GM12878 (cell line): ENCODE measurements around the gene FKTN. TPM values are rescaled to one million over a fixed set of nuclear protein-coding genes. Genes with fewer than 3 reads are reported as not detected.

Source experiments
- ATAC-seq: fragments of 200-7000 bp; cut with Tn5 transposase; 3 replicates; pipeline ENCODE4 v1.9.1; 2020; ENCODE audit warnings: mild to moderate bottlenecking, moderate library complexity
- BruUV-seq: library from RNA; stranded (reverse); fragments of 400-500 nt; replicated peaks from 2 replicates; lab custom pipeline; 2021; lab: Mats Ljungman, UMichigan
- CTCF ChIA-PET: fragments of 300-600 bp; sonication (Branson Sonifier 250); formaldehyde crosslinking; extraction: SDS; loops from one replicate; lab custom pipeline; 2021; ENCODE audit warnings: inconsistent platforms; lab: Yijun Ruan, JAX
- POLR2A ChIA-PET: fragments of 350-600 bp; formaldehyde crosslinking; extraction: SDS; loops from one replicate; lab custom pipeline; 2021; ENCODE audit warnings: inconsistent platforms; lab: Charles Lee
- RAD21 ChIA-PET: fragments of 300-600 bp; sonication (Branson Sonifier 250); formaldehyde crosslinking; loops from one replicate; lab custom pipeline; 2023; ENCODE audit warnings: antibody characterized with exemption; ENCODE audit not compliant: unreplicated experiment; lab: Charles Lee
- SMC1A ChIA-PET: fragments of 300-600 bp; sonication (Branson Sonifier 250); formaldehyde crosslinking; loops from one replicate; lab custom pipeline; 2023; ENCODE audit not compliant: unreplicated experiment, uncharacterized antibody; lab: Charles Lee
- DNase-seq: peaks from one replicate; pipeline ENCODE4 v3.0.0-alpha.2; 2011; ENCODE audit warnings: low read depth, low spot score
- FAIRE-seq: peaks from 3 replicates; lab custom pipeline; 2011; peaks lifted over from hg19 to GRCh38; lab: Jason Lieb, UNC
- H2AFZ ChIP-seq: 2 replicates; pipeline ENCODE4 v1.6.0; 2011; ENCODE audit warnings: low read depth, low read length, control low read depth; ENCODE audit not compliant: control insufficient read depth
- H3K27ac ChIP-seq: 2 replicates; pipeline ENCODE4 v1.5.1; 2011; ENCODE audit warnings: control low read depth; ENCODE audit not compliant: control insufficient read depth, insufficient read depth
- H3K27me3 ChIP-seq, 2 experiments: replicated peaks in 1 of 2; 2 replicates each; pipeline versions ENCODE4 v1.6.0 to v1.6.1; 2011; ENCODE audit warnings: low read length in 1 of 2; ENCODE audit not compliant: control insufficient read depth in 2 of 2, insufficient read depth in 2 of 2
- H3K36me3 ChIP-seq, 2 experiments: 2 replicates each; pipeline ENCODE4 v1.5.1; 2011; ENCODE audit warnings: low read length in 1 of 2; ENCODE audit not compliant: control insufficient read depth in 2 of 2, insufficient read depth in 2 of 2
- H3K4me1 ChIP-seq: 2 replicates; pipeline ENCODE4 v1.6.1; 2011; ENCODE audit warnings: mild to moderate bottlenecking, low read length, moderate library complexity, mixed read lengths; ENCODE audit not compliant: control insufficient read depth, insufficient read depth
- H3K4me2 ChIP-seq: 2 replicates; pipeline ENCODE4 v1.6.0; 2011; ENCODE audit warnings: control low read depth; ENCODE audit not compliant: control insufficient read depth, insufficient read depth
- H3K4me3 ChIP-seq: fragments of 200-600 bp; sonication (generic); 2 replicates; pipeline ENCODE4 v1.5.1; 2016
- H3K79me2 ChIP-seq: 2 replicates; pipeline ENCODE4 v1.6.0; 2011; ENCODE audit warnings: low read length; ENCODE audit not compliant: control insufficient read depth, insufficient read depth
- H3K9ac ChIP-seq: 2 replicates; pipeline ENCODE4 v1.8.0; 2011; ENCODE audit warnings: low read length, control low read depth, mixed read lengths; ENCODE audit not compliant: control insufficient read depth, insufficient read depth
- H3K9me3 ChIP-seq: replicated peaks from 3 replicates; pipeline ENCODE4 v1.5.1; 2011; ENCODE audit warnings: mild to moderate bottlenecking, low read length; ENCODE audit not compliant: control insufficient read depth, insufficient read depth
- H4K20me1 ChIP-seq: 2 replicates; pipeline ENCODE4 v1.6.0; 2011; ENCODE audit not compliant: control insufficient read depth, insufficient read depth
- BRCA1 ChIP-seq: IDR thresholded peaks from 2 replicates; pipeline ENCODE4 v1.6.1; 2011; ENCODE audit warnings: low read depth, low read length, improper control_type of control experiment
- ESRRA ChIP-seq: IDR thresholded peaks from 2 replicates; pipeline ENCODE4 v1.6.1; 2012; ENCODE audit warnings: mild to moderate bottlenecking, low read length, improper control_type of control experiment
- JUNB ChIP-seq: IDR thresholded peaks from 2 replicates; pipeline ENCODE4 v1.6.1; 2016; ENCODE audit warnings: antibody characterized with exemption, mild to moderate bottlenecking
- MAX ChIP-seq: IDR thresholded peaks from 2 replicates; pipeline ENCODE4 v1.6.1; 2012; ENCODE audit warnings: low read depth, low read length, improper control_type of control experiment
- MYC ChIP-seq: IDR thresholded peaks from 2 replicates; pipeline ENCODE4 v1.6.1; 2011; ENCODE audit warnings: mild to moderate bottlenecking, low read length, moderate library complexity, inconsistent platforms; ENCODE audit not compliant: insufficient read depth, insufficient replicate concordance, insufficient read length, severe bottlenecking
- PAX8 ChIP-seq: fragments of 450-650 bp; IDR thresholded peaks from 2 replicates; pipeline ENCODE4 v1.6.1; 2017; ENCODE audit warnings: mild to moderate bottlenecking, moderate library complexity
- ZBED1 ChIP-seq: IDR thresholded peaks from 2 replicates; pipeline ENCODE4 v1.6.1; 2016; ENCODE audit warnings: borderline replicate concordance
- ZNF24 ChIP-seq: fragments of 450-650 bp; IDR thresholded peaks from 2 replicates; pipeline ENCODE4 v1.6.1; 2017; ENCODE audit warnings: antibody characterized with exemption, mild to moderate bottlenecking
- WGBS: methylation state at CpG from one replicate; pipeline ENCODE4 v1.1.6; 2016; ENCODE audit warnings: low lambda C conversion rate; ENCODE audit not compliant: insufficient replicate concordance, insufficient coverage; ENCODE audit errors: missing lambda C conversion rate; 5-methylcytosine and 5-hydroxymethylcytosine counted together
- in situ Hi-C: fragments of 300-500 bp; cut with MboI; formaldehyde crosslinking; loops from 9 replicates; pipeline ENCODE4 v1.14.3; 2018; ENCODE audit warnings: mixed read lengths
- intact Hi-C: fragments of 100-400 bp; cut with micrococcal nuclease; formaldehyde crosslinking; loops from one replicate; pipeline ENCODE4 v1.14.2; 2022; ENCODE audit not compliant: unreplicated experiment
- polyA plus RNA-seq, 11 experiments: library from polyadenylated mRNA; depleted of rRNA in 4 of 11; unstranded in 6 of 11; stranded (reverse) in 5 of 11; fragments of >200 nt; fragmentation: Nextera tagmentation in 4 of 11; fragmentation: Illumina TruSeq in 1 of 11; extraction: Ambion mirVana in 4 of 11; extraction: Trizol in 1 of 11; gene quantifications; 1 replicate in 1 of 11; 2 replicates in 10 of 11; pipeline versions ENCODE4 v1.2.1 to v1.2.3, GENCODE V29; 2011 to 2016; ENCODE audit warnings: inconsistent platforms in 2 of 11, missing spikeins in 2 of 11, low read depth in 1 of 11
- total RNA-seq, 4 experiments: library from RNA; depleted of rRNA in 3 of 4; stranded (reverse); fragments of >200 nt in 3 of 4; fragmentation: Illumina TruSeq in 1 of 4; extraction: Trizol in 1 of 4; gene quantifications; 2 replicates each; pipeline versions ENCODE4 v1.2.1 to v1.2.3, GENCODE V29; 2013 to 2021

Gene FKTN
- total and polyA plus RNA-seq, 10 of the 15 experiments (the other 5 are each of a cell fraction or from before 2014, with no cell fraction given), result 3.6 to 15.9 (median 10.6) TPM

- BruUV-seq, result no TSS peak
- Histone ChIP-seq H3K4me3 (no peak overlapping the region), H3K36me3 (no peaks in the 10 kb centered on the region), H3K4me2 (no peak overlapping the region), H2AFZ (no peak overlapping the region), H3K9ac (no peak overlapping the region), H3K79me2 (no peaks in the 10 kb centered on the region), H4K20me1 (no peaks in the 10 kb centered on the region), H3K4me1 (no peaks in the 10 kb centered on the region), H3K27me3 (no peaks in the 10 kb centered on the region), H3K27ac (no peak overlapping the region), H3K9me3 (no peaks in the 10 kb centered on the region; the same call in 2 of the 3 replicates)
- ChIA-PET CTCF (interaction anchor here (1.0 to 1.4 kb wide), 2 partner anchors 9 to 197 kb away, joined by 3 to 6 read pairs; no protein-coding TSS in a partner anchor), SMC1A (no interaction called here), RAD21 (no interaction called here), POLR2A (no interaction called here)
- intact Hi-C loops (no loop called here), in situ Hi-C loops (no loop called here)
- WGBS, result 83% methylated on average over 7 of the region's 7 CpGs
- ATAC-seq, result no peak
- no peak for TF ChIP-seq BRCA1
- TF ChIP-seq JUNB, result no peak
- no peak for TF ChIP-seq PAX8
- no peak for TF ChIP-seq ESRRA
- TF ChIP-seq MYC, result no peak
- no peak for DNase-seq
- FAIRE-seq, result no peak
Observed at GRCh38 chr9:105646879-105647594, 89.1 kb downstream of the FKTN start.

GRCh38 chr9:105647595-105648349 is 89.8 kb downstream of the FKTN start:
- no peak for FAIRE-seq
- CTCF ChIA-PET, result interaction anchor here (0.8 to 1.4 kb wide), 2 partner anchors 10 to 12 kb away, joined by 3 to 6 read pairs; no protein-coding TSS in a partner anchor

More at GRCh38 chr9:105647595-105648349, 89.8 kb downstream of the FKTN start:
- Histone ChIP-seq H3K9ac (no peak overlapping the region), H3K79me2 (no peaks in the 10 kb centered on the region), H4K20me1 (no peaks in the 10 kb centered on the region), H3K36me3 (no peaks in the 10 kb centered on the region), H3K4me1 (no peaks in the 10 kb centered on the region), H3K27ac (no peak overlapping the region), H2AFZ (no peak overlapping the region), H3K4me3 (no peak overlapping the region), H3K9me3 (no peaks in the 10 kb centered on the region), H3K27me3 (no peaks in the 10 kb centered on the region), H3K4me2 (no peak overlapping the region)
- RAD21 ChIA-PET, result no interaction called here
- BruUV-seq, result no TSS peak
- DNase-seq, result no peak
- WGBS, result 88% methylated on average over 12 of the region's 12 CpGs
- ATAC-seq, result no peak
- intact Hi-C loops, result no loop called here
- in situ Hi-C loops, result no loop called here
- SMC1A ChIA-PET, result interaction anchor here (1.1 kb wide), 1 partner anchor 20 kb away, joined by 3 read pairs; no protein-coding TSS in a partner anchor
- POLR2A ChIA-PET, result no interaction called here
- no peak for TF ChIP-seq ZNF24
- TF ChIP-seq ZBED1, result no peak
- no peak for TF ChIP-seq MAX
